HG03196 (cell line): ENCODE measurements around the gene PARD6G.
A peak's percentile ranks its signal among the peaks of the same experiment; 100 is the strongest.
"Not testable (repeated sequence)": the region's sequence is repeated elsewhere in the genome, so short reads cannot be mapped to it uniquely, and the experiment has no call there.

Experiments used
- ATAC-seq: cut with Tn5 transposase; IDR thresholded peaks from one replicate; pipeline ENCODE4 v1.9.1; 2021; ENCODE audit not compliant: unreplicated experiment

PARD6G gene, protein sequence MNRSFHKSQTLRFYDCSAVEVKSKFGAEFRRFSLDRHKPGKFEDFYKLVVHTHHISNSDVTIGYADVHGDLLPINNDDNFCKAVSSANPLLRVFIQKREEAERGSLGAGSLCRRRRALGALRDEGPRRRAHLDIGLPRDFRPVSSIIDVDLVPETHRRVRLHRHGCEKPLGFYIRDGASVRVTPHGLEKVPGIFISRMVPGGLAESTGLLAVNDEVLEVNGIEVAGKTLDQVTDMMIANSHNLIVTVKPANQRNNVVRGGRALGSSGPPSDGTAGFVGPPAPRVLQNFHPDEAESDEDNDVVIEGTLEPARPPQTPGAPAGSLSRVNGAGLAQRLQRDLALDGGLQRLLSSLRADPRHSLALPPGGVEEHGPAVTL

GRCh38 chr18:80247393-80247841, at the start of gene PARD6G:
Gene PARD6G, minus strand, starts transcription at chr18:80247514. Its CDS starts 166 bp downstream, at chr18:80247348.
- ATAC-seq, result peak; percentile 54

GRCh38 chr18:80262241-80263033, 15.1 kb upstream of the PARD6G start:
- not testable (repeated sequence) for ATAC-seq

GRCh38 chr18:80259610-80260009, 12.3 kb upstream of the PARD6G start:
- ATAC-seq, result no peak

DNA sequence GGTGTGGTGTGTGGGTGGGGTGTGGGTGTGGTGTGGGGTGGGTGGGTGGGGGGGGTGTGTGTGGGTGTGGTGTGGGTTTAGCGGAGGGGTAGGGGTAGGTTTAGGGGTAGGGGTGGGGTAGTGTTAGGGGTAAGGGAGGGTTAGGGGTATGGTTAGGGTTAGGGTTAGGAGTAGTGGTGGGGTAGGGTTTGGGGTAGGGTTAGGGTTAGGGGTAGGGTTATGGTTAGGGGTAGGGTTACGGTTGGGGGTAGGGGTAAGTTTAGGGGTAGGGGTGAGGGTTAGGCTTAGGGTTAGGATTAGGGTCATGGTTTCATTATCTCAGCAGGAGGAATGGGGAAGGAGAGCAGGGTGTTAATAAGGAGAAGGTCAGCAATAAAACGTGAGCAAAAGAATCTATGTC, 11.3 kb upstream of the PARD6G start:
- no peak for ATAC-seq

- not testable (repeated sequence) for ATAC-seq
Measured at GRCh38 chr18:80257579-80258543, 10.5 kb upstream of the PARD6G start.

GRCh38 chr18:80254971-80255500, 7.7 kb upstream of the PARD6G start:
- ATAC-seq, result no peak

GRCh38 chr18:80253871-80254492, 6.7 kb upstream of the PARD6G start:
- no peak for ATAC-seq

DNA sequence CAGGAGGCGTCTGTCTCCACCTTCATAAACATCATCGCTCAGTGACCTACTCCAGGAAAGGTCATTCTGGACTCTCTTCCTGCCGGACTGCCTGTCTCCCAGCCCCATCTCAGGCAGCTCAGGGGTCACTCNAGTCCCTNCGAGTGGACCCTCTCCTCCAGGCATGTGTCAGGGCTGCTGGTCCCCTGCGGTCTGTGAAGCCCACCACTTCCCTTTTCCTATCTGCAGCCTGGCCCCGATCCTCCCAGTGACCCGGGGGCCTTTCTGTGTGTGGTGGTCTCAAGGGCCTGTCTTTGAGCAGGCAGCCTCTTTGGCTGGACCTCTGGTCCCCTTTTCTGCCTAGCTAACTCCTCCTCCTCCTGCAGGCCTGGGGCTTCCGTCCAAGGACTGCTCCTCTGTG, 5.9 kb upstream of the PARD6G start:
- ATAC-seq, result no peak

- ATAC-seq, result no peak
Measured at GRCh38 chr18:80252136-80252535, 4.8 kb upstream of the PARD6G start.

DNA sequence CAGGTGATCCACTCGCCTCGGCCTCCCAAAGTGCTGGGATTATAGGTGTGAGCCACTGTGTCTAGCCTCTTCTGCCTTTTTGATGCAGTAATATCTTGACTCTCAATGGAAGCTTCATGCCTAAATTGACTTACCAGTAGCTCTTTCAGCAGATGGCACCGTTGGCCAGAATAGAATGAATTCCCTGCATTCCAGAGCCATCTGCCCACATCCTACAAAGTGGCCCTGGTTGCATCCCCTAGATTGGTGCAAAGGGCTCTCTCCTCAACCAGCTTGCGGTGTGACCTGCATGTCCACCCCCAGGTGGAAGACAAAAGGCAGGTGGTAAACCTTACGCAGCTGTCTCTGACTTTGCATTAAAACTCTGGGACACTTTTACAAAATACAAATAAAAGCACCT, 4.4 kb upstream of the PARD6G start:
- ATAC-seq, result no peak

GRCh38 chr18:80250740-80251364, 3.5 kb upstream of the PARD6G start:
- no peak for ATAC-seq

DNA sequence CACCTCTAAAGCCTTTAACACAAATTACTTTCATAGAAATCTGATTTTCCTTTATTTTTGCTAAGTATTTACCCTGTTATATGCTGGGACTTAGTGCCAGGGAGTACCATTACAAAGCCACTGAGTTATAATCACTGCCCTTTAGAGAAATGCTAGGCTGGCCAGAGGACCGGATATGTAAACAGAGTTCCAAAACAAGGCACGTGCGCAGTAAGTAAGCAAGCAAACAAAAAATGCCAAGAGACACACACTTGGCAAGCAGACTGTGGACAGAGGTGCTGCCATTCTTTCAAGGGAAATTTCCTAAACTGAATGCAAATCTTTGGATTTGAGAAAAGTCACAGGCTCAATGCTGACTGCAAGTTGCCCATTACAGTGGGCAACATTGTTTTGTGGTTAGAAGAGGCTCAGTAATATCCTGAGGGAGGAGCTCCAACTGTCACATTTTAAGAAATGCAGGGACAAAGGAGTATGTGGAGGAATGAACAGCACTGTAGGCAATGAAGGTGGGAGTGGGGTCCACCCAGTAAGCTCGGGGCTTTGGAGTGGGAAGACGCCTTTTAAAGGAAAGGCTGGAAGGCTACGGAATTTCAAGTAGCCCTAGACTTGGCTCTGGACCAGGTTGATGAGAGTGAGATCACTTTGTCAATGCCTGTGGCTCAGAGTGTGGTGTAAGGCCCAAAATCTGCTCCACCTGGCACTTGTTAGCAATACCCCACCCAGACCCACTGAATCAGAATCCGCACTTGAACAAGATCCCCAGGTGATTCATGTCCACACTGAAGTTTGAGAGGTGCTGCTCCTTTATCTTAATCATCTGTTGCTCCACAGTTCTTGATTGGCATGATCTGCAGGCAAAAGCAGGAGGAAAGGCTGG, 2.1 kb upstream of the PARD6G start:
- no peak for ATAC-seq

GRCh38 chr18:80246445-80247392, 595 bp downstream of the PARD6G start:
- ATAC-seq, result peak; percentile 26

DNA sequence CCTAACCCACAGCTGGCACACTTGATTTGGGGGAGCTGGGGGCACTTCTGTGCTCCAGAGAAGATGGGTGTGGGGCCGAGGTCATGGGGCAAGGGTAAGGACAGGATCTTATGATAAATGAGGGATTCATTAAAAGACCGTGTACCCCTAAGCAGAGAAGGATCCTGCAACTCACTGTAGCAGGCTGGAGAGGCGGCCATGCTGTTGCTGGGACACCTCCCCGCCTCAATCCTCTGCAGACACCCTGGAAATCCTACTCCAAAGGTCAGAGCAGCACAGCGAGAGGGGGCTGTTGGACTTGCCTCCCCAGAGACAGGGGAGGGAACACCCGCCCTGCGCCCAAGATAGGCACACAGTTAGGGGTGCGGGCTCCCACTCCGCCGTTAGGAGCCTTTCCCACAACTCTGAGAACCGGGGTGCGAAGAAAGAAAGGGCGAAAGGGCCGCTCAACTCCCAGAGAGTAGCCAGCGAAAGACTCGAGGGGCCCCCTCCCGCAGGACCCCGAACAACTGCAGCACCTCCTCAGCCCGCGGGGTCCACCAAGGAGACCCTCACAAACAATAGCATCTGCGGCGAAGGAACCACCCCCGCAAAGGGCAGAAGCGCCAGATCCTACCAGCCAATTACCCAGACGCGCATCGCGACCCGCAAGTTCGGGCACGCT, 1.4 kb downstream of the PARD6G start:
- no peak for ATAC-seq

DNA sequence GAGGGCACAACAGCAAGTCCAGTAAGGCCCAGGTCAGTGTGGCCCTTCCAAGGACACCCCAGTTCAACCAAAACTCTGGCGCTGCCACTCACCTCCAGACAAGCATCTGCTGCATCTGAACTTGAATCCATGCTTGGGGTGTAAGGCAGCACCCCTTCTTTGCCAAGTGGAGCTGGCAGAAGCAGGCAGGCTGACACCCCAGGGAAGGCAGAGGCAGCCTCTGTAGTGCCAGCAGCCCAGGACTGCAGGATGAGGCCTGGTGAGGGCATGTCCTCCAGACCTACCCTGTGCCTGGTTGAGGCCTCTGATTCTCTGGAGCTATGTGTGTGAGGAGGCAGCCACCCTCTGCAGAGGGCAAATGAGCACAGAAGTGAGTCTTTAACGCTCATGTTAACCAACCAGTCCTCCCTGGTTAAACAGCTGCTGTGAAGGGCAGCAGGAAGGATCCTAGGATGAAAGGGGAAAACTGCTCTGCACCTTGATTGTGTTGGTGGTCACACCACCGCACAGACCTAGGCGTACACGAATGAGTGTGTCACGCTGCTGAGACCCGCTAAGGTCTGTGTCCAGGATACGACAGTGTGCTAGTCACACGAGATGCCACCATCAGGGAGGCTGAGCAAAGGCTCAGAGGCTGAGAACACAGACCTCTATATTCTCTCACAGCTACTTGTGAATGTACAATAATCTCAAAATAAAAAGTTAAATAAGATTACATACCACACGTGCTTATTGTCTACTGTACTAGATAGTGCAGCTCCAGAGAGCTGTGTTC, 2.2 kb downstream of the PARD6G start:
- ATAC-seq, result no peak

DNA sequence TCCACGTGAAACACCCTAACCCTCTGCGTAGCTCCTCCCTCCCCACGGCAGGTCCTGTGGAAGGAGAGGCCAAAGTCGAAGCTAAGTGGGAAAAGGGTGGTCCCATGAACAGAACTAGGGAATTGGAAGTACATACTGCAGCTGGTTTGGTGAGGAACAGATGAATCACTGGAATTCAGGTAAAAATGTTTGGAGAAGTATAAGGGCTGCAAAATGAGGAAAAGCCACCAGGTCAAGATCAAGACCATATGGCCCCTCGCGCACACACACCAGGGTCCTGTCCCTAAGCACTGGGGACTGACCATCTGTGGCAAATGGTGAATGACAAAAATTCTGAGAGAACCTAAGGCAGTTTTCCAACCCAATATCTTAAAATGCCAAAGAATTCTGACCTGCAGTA, 3.1 kb downstream of the PARD6G start:
- ATAC-seq, result no peak
